SH-SY5Y (cell line): Measurements from ENCODE around the gene FSTL5.

Experiments
- GATA2 ChIP-seq: IDR thresholded peaks from 2 replicates; pipeline ENCODE4 v1.6.1; 2011; ENCODE audit warnings: mild to moderate bottlenecking, low read depth, low read length
- GATA3 ChIP-seq: IDR thresholded peaks from 2 replicates; pipeline ENCODE4 v1.6.1; 2011; ENCODE audit warnings: low read depth, mild to moderate bottlenecking, low read length, moderate library complexity

DNA sequence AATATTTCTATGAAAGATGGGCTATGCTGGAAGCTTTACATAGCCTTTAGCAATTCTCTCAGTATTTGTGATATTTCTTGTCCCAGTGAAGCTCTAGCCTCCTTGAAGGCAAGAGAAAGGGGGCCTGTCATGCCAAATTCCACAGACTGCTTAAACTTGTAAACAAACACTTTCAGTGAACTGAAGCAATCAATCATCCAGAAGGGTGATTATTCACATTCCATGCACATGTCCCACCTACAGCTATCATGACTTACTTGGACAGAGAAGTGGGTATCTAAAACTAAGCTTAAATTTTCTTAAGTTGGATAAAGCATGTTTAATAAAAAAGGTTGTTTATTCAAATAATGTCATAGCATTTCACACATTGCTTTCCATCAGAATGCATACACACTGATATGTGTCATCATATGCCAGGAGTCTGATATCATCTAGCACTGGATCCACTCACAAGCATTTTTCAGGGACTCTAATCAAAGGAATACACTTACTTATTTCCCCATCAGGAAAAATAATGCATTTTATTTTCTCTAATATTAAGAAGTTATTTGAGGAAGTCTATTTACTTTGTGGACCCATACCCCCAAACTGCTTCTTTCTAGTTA is 1.2 kb upstream of the FSTL5 start:
- TF ChIP-seq GATA2, result no peak
- no peak for TF ChIP-seq GATA3
